Posterior vena cava (tissue), 2 donors: ENCODE measurements around the gene NCOA4. TPM values are rescaled to one million over a fixed set of nuclear protein-coding genes. Genes with fewer than 3 reads are reported as not detected.
A peak's percentile ranks its signal among the peaks of the same experiment; 100 is the strongest.
"Not testable (repeated sequence)": the region's sequence is repeated elsewhere in the genome, so short reads cannot be mapped to it uniquely, and the experiment has no call there.

Experiments
- DNase-seq: peaks from one replicate; pipeline ENCODE4 v3.0.0-alpha.2; 2020; ENCODE audit warnings: low spot score
- intact Hi-C, 2 donors: fragments of 100-400 bp; cut with DNase I; formaldehyde crosslinking; loops; one replicate each; pipeline versions ENCODE4 v1.14.1 to v1.14.2; 2022 to 2023
- total RNA-seq, 2 donors: library from RNA; stranded (reverse); fragmentation: NEBNext Ultra II Directional; extraction: Animal tissue kit (Norgen Biotek cat#: 25700); gene quantifications; one replicate each; pipeline ENCODE4 v1.2.1, GENCODE V29; 2021
- donor health status: DM: yes; HTN: yes; CAD: no.
- donor health status: DM: yes; HTN: yes; CAD: no.

The NCOA4 gene
- total RNA-seq, 2 donors from 2014 or later = 99.0 to 123 TPM

DNA sequence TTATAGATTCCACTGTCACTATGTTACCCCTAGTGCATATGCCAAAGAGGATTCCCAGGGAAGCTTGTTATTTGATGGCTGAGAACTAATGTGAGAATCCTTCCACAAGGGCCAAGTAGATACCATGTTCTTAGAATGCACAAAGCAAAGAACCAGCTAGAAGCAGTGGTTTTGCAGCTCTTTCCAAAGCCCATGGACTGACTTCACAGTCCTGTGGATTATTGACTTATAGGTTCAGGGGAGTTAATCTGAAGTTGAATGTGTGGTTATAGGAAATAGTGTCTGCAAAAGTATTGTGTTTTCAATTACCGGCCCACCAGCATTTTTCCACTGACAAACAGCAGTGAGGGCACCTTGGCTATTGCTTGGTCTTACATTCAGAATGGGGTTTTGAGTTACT is 29.9 kb downstream of the NCOA4 start:
- no peak for DNase-seq
- intact Hi-C loops = no loop called here

DNA sequence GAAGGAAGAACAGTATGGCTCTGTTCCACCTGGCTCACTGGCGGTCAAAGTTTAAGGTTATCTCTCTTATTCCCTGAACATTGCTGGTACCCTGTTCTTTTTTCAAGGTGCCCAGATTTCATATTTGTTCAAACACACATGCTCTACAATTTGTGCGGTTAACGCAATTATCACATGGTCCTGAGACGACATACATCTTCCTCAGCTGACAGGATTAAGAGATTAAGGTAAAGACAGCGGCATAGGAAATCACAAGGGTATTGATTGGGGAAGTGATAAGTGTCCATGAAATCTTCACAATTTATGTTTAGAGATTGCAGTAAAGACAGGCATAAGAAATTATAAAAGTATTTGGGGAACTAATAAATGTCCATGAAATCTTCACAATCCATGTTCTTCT is 30.5 kb downstream of the NCOA4 start:
- DNase-seq, intact Hi-C loops: not testable (repeated sequence)

DNA sequence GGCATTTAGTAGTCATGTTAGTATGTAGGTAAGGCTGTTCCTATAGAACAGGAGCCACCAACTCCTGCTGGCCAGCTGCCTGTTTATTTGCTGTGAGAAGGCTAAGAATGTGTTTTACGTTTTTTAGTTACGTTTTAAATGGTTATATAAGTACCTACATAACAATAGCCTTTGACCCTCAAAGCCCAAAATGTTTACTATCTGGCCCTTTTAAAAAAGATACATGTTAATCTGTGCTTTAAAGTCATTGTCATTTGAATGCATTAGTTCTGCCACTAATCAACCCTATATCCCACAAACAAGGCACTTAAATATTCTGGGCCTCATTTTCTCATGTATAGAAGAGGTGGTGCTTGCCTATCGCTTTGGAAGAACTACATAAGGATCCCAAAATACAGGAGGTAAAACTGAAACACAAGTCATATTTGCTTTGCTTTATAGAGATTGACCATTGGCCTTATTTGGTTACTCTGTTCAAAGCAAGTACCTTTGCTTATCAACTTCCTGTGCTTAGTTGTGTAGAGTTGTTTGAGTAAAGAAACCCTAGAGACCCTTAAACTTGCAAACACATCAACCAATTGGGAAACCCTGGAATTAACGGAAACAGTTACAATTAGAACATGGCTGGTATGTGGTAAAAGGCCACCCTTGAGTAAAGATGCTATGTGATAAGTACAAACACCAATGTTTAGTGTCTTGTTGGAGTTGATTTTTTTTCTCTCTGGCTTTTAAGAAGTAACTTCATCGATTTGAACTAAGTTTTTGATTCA is 32.2 kb downstream of the NCOA4 start:
- intact Hi-C loops = no loop called here
- no peak for DNase-seq

DNA sequence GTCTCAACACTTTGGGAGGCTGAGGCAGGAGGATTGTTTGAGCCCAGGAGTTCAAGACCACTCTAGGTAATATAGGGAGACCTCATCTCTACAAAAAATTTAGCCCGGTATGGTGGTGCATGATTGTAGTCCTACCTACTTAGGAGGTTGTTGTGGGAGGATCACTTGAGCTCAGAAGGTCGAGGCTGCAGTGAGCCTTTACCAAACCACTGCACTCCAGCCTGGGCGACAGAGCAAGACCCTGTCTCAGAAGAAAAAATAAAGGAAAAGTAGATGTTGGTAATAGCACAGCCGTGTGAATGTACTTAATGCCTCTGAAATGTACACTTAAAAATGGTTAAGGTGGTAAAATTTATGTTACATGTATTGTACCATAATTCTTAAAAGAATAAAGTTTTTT is 32.9 kb downstream of the NCOA4 start:
- intact Hi-C loops = no loop called here
- no peak for DNase-seq

DNA sequence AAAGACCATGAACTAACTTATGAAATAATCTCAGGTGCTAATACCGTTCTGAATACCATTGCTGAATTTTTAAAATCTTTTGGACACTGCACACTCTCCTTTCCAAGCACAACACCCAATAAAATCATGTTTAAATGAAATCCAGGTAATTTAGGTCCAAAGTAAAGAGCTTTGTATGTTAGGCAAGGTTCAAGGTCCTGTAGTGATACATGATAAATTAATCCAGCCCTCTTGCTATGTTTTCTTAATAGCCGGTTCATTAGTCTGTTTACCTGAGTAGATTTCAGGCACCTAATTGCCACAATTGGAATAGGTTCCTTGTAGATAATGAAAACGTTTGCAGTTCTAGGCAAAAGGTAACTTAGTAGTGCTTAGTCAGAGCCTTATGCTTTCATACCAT is 44.8 kb downstream of the NCOA4 start:
- DNase-seq, intact Hi-C loops: not testable (repeated sequence)

DNA sequence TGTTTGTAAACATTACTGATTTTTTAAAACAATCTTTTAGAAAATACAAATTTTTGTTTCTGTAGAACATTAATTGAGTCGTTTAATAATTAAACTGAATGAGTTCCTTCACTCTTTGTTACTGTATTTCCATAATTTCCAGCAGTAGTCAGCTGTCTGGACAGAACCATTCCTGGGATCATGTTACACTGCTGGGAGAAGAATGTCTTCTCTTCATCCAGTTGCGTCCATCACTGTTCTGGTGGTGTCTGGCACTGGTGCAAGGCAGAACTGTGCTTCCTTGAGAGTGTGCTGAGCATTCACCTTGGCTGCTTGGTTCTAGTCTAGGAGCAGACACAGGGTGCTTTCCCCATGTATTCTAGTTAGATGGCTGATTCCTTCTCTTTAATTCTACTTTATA is 46.0 kb downstream of the NCOA4 start:
- DNase-seq, intact Hi-C loops: not testable (repeated sequence)

DNA sequence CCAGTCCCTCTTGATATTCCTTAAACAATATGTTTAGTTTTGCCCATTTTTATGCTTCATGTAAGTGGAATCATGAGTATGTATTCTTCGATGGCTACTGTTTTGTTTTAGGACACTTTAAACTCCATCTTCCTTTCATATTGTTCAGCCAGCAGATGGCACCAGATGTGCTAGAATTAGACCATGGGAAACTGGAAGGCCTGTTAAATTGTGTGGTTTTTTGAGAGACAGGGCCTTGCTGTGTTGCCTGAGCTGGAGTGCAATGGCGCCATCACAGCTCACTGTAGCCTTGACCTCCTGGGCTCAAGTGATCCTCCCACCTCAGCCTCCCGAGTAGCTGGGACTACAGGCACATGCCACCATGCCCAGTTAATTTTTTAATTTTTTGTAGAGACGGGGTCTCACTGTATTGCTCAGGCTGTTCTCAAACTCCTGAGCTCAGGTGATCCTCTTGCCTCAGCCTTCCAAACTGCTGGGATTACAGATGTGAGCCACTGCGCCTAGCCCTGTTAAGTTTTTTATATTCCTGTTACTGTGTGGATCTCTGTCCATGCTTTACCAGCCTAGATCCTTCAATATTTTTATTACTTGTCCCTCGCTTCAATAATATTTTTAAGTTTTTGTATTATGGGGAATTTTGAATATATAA is 46.8 kb downstream of the NCOA4 start:
- intact Hi-C loops, DNase-seq: not testable (repeated sequence)

DNA sequence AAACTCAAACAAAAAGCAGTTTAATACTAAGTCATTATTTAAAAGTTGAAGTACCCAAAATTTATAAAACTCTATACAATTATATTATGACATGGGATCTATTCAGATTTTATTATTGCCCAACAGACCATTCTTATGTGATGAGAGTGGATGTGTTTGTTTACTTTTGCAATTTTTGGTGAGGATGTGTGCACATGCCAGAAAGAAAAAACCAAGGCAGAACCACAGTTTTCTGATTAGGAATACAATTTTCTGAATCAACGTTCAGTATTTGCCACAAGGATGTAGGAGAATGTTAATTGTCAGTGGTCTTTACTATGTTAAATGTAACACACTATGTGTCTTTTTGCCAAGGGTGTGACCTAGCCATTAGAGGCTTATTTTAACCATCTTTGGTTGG is 49.1 kb downstream of the NCOA4 start:
- intact Hi-C loops, DNase-seq: not testable (repeated sequence)

DNA sequence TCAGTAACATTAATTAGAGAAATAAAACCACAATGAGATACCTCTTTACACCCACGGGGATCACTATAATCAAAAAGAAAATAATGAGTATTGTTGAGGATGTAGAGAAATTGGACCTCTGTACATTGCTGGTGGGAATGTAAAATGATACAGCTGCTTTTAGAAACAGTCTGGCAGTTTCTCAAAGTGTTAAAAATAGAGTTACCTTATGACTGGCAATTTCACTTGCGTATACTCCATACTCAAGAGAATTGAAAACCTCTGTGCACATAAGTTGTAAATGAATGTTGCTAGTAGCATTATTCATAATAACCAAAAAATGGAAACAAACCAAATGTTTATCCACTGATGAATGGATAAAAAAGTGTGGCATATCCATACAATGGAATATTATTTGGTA is 51.9 kb downstream of the NCOA4 start:
- intact Hi-C loops, DNase-seq: not testable (repeated sequence)

DNA sequence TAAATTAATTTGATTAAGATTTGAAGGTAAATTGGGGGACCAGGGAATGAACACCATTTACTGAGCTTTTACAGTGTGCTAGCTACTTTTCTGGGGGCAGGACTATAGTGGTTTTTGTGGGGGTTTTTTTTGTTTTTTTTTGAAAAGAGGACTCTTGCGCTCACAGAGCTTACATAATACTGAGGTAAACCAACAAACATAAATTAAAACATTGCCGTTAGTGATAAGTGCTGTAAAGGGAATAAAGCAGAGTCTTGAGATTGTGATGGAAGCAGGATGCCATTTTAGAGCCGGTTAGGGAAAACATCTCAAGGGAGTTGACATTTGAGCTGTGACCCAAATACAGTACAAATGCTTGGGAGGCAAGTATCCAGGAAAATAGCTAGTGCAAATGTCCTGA is 56.4 kb downstream of the NCOA4 start:
- intact Hi-C loops, DNase-seq: not testable (repeated sequence)

DNA sequence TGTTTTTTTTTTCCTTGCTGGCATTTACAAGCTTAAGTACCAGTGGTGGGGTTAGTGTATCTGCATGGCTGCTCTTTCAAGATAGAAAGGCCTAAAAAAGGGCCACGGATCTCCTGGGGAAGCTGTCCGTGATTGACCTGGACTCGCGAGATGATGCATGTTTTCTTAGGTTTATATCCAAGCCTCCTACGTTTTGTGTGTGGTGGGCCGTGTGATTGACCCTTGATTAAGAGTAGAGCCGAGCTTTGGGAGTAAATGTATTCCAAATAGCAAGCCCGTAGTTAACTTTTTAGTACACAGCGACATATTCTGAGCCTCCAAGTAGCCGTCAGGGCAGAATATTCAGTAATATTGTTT is 57.6 kb downstream of the NCOA4 start:
- DNase-seq, intact Hi-C loops: not testable (repeated sequence)

DNA sequence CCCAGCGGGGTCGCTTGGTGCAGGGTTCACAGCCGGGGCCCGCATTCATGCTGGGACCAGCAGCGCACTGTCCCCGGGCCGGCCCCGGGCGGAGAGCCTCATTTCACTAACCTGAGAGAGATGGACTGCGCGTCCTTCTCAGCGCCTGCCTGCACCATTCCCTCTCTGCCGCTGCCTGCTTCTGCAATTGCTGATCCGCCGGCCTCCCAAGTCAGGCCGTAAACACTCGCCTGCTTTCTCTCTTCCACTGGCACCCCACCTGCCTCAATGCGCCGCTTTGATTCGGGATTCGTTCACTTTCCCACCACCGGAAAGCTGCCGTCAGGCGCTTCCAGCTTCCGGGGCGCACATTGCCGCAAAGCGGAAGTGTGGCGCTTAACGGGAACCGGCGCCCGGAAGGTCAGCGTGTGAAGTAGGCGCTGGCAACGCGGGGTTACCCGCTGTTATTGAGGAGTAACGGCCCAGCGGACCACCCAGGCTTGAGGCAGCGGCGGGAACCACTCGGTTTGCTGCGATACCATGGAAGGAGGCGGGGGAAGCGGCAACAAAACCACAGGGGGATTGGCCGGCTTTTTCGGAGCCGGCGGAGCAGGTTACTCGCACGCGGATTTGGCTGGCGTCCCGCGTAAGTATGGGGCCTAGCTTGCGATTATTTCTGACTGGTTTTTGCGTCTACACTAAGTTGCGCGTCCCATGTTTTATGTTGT is 58.2 kb downstream of the NCOA4 start, which contains the start of gene TIMM23:
Gene TIMM23, plus strand, starts transcription at position 384 of the 707 bp plus-strand sequence. Its CDS starts 136 bp downstream, at position 520.
- intact Hi-C loops = not testable (repeated sequence)

DNA sequence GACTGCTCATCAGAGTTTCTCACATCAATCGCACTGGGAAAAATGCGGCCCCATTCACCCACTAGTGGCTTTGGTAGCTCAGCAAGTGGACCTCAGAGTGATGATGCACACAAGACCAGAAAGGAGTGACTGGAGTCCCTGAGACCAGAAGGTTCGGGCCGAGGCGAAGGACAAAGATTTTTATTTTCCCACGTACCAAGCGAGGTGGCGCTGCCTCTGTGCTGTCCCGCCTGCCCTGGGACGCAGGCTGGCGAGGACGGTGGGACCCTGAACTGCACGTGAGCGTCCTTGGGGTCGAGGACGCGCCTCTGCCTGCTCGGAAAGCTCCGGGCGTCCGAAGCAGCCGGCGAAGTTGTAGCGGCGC is 58.7 kb downstream of the NCOA4 start:
- intact Hi-C loops = not testable (repeated sequence)

More for the DNA sequence above, 58.2 kb downstream of the NCOA4 start, which contains the start of gene TIMM23:
- peak; percentile 96 for DNase-seq

DNA sequence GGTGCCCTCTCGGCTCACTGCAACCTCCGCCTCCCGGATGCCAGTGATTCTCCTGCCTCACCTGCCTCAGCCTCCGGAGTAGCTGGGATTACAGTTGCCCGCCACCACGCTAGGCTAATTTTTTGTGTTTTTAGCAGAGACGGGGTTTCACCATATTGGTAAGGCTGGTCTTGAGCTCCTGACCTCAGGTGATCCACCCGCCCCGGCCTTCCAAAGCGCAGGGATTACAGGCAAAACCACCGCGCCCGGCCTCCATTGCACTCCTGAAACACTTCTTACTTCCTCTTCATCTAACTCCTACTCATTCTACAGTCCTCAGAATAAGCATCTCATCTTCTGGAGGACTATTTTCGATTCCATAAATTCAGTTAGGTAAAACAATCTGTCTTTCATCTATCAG is 59.4 kb downstream of the NCOA4 start:
- DNase-seq, intact Hi-C loops: not testable (repeated sequence)

More for the DNA sequence above, 58.7 kb downstream of the NCOA4 start:
- not testable (repeated sequence) for DNase-seq

DNA sequence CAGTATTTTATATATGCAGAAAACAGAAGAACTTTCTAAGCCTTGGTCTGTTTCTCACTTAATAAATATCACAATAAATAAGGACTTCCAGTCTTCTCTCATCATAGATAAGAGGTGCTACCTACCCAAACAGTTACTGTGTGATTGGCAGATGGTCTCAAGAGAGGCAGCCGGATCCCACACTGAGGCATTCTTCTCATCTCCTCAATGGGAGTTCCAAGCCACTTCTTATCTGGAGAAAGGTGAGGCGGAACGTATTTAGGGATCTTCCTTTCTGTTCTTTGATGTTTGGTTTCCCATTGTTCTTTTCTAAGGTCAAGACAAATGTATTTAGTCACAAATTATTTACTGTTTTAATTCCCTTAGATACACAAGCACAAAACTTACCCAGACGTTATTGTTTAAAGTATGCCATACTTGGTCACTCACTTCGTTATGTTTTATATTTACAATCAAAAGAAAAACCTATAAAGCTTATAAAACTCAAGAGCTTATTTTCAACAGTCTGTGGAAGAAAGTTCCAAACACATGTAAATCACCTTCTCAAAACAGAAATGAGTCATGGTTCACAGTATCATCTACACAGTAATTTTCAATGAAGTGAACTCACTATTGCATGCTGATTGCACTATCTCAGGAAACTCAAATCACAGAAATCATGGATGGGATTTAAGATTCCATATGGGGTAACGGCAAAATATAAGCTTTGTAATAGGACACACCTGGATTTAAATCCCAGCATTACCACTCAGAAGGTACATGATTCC is 67.6 kb downstream of the NCOA4 start:
- intact Hi-C loops, DNase-seq: not testable (repeated sequence)

DNA sequence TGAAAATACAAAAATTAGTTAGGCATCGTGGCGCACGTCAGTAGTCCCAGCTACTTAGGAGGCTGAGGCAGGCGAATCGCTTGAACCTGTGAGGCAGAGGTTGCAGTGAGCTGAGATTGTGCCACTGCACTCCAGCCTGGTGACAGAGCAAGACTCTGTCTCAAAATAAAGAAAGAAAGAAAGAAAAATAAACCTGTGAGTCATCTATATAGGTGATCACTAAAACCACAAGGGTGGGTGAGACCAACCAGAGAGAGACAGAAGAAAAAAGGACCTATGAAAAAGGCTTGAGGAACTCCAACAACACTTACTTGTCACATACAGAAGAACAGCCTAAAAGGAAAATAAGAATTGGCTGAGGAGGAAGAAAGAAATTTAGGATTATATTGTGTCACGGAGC is 72.5 kb downstream of the NCOA4 start:
- DNase-seq, intact Hi-C loops: not testable (repeated sequence)

DNA sequence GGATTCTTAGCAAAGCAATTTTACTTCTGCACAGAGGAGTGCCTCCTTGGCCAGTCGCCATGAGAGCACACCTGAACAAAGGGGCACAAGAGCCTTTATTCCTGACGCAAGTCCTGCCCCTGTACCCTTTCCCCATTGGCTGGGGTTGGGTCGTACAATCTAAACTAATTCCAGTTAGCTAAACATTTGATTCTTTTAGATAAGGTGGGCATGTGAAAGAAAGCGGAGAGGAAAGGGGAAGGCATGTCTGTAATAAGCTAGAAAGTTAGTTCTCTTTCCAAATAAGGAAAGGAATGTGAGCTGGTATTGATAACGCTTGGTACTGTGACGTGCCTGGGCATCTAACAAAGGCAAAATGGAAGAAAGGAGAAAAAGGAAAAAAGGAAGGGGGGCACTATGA is 73.8 kb downstream of the NCOA4 start:
- DNase-seq, intact Hi-C loops: not testable (repeated sequence)
